ES-I3 (cell line): ENCODE results near the gene TNRC6B.
A peak's percentile ranks its signal among the peaks of the same experiment; 100 is the strongest.
"Not testable (repeated sequence)": the region's sequence is repeated elsewhere in the genome, so short reads cannot be mapped to it uniquely, and the experiment has no call there.

Experiments
- H3K36me3 ChIP-seq: 2 replicates; pipeline ENCODE4 v1.6.1; 2013; ENCODE audit warnings: mild to moderate bottlenecking, low read length, control low read depth, moderate library complexity; ENCODE audit not compliant: insufficient read depth
- H3K4me1 ChIP-seq: 2 replicates; pipeline ENCODE4 v1.6.1; 2013; ENCODE audit warnings: mild to moderate bottlenecking, control low read depth, low read length; ENCODE audit not compliant: insufficient read depth
- H3K9ac ChIP-seq: 2 replicates; pipeline ENCODE4 v1.6.1; 2013; ENCODE audit warnings: low read depth, mild to moderate bottlenecking, low read length, moderate library complexity
- H3K9me3 ChIP-seq: 2 replicates; pipeline ENCODE4 v1.6.1; 2013; ENCODE audit warnings: mild to moderate bottlenecking, low read length, moderate library complexity; ENCODE audit not compliant: control insufficient read depth, insufficient read depth

Gene TNRC6B

GRCh38 chr22:40177738-40178416 is at the start of gene TNRC6B:
TSS of gene TNRC6B (plus strand) at chr22:40177925. CDS start at chr22:40178136, 211 bp downstream.
- H3K9ac ChIP-seq = peak within 1 kb of the TSS; percentile 89
- H3K9me3 ChIP-seq = no peaks in the 10 kb centered on the region
- no peaks in the 10 kb centered on the region for H3K36me3 ChIP-seq
- H3K4me1 ChIP-seq = peaks cover 19% of the 10 kb centered on the region

- H3K4me1 ChIP-seq = no peaks in the 10 kb centered on the region
- no peak overlapping the region for H3K9ac ChIP-seq
- H3K9me3 ChIP-seq = no peaks in the 10 kb centered on the region
- no peaks in the 10 kb centered on the region for H3K36me3 ChIP-seq
Measured at GRCh38 chr22:40128989-40129388, 48.7 kb upstream of the TNRC6B start.

GRCh38 chr22:40137132-40137531 is 40.6 kb upstream of the TNRC6B start:
- Histone ChIP-seq H3K36me3 (no peaks in the 10 kb centered on the region), H3K4me1 (no peaks in the 10 kb centered on the region), H3K9me3 (no peaks in the 10 kb centered on the region), H3K9ac (no peak overlapping the region)

GRCh38 chr22:40138866-40139265 is 38.9 kb upstream of the TNRC6B start:
- H3K4me1 ChIP-seq = no peaks in the 10 kb centered on the region
- H3K9me3 ChIP-seq = no peaks in the 10 kb centered on the region
- no peaks in the 10 kb centered on the region for H3K36me3 ChIP-seq
- no peak overlapping the region for H3K9ac ChIP-seq

GRCh38 chr22:40147388-40148176 is 30.1 kb upstream of the TNRC6B start:
- H3K36me3 ChIP-seq = no peaks in the 10 kb centered on the region
- H3K4me1 ChIP-seq = no peaks in the 10 kb centered on the region
- H3K9me3 ChIP-seq = no peaks in the 10 kb centered on the region
- no peak overlapping the region for H3K9ac ChIP-seq

GRCh38 chr22:40153192-40153591 is 24.5 kb upstream of the TNRC6B start:
- Histone ChIP-seq H3K4me1 (peaks cover 4% of the 10 kb centered on the region; the same call in 1 of the 2 replicates), H3K9ac (no peak overlapping the region), H3K9me3 (no peaks in the 10 kb centered on the region), H3K36me3 (no peaks in the 10 kb centered on the region)

GRCh38 chr22:40153705-40154104 is 24.0 kb upstream of the TNRC6B start:
- H3K36me3 ChIP-seq = no peaks in the 10 kb centered on the region
- H3K4me1 ChIP-seq = peaks cover 4% of the 10 kb centered on the region; the same call in 1 of the 2 replicates
- H3K9me3 ChIP-seq = no peaks in the 10 kb centered on the region
- no peak overlapping the region for H3K9ac ChIP-seq

- peaks cover 4% of the 10 kb centered on the region; the same call in 1 of the 2 replicates for H3K4me1 ChIP-seq
- no peaks in the 10 kb centered on the region for H3K36me3 ChIP-seq
- no peak overlapping the region for H3K9ac ChIP-seq
Measured at GRCh38 chr22:40156001-40156516, 21.7 kb upstream of the TNRC6B start.

GRCh38 chr22:40156682-40157081 is 21.0 kb upstream of the TNRC6B start:
- not testable (repeated sequence) for H3K4me1 ChIP-seq, H3K9ac ChIP-seq, H3K36me3 ChIP-seq, H3K9me3 ChIP-seq

More at GRCh38 chr22:40156001-40156516, 21.7 kb upstream of the TNRC6B start:
- H3K9me3 ChIP-seq = no peaks in the 10 kb centered on the region

- no peaks in the 10 kb centered on the region for H3K36me3 ChIP-seq
- peaks cover 4% of the 10 kb centered on the region; the same call in 1 of the 2 replicates for H3K4me1 ChIP-seq
- no peak overlapping the region for H3K9ac ChIP-seq
- H3K9me3 ChIP-seq = no peaks in the 10 kb centered on the region
Measured at GRCh38 chr22:40157330-40157945, 20.3 kb upstream of the TNRC6B start.

- Histone ChIP-seq H3K4me1 (peaks cover 2% of the 10 kb centered on the region; the same call in 1 of the 2 replicates), H3K36me3 (no peaks in the 10 kb centered on the region), H3K9me3 (no peaks in the 10 kb centered on the region), H3K9ac (no peak overlapping the region)
Measured at GRCh38 chr22:40161194-40161593, 16.5 kb upstream of the TNRC6B start.

- not testable (repeated sequence) for H3K4me1 ChIP-seq, H3K36me3 ChIP-seq, H3K9ac ChIP-seq, H3K9me3 ChIP-seq
Measured at GRCh38 chr22:40165537-40165936, 12.2 kb upstream of the TNRC6B start.

- Histone ChIP-seq H3K9me3 (no peaks in the 10 kb centered on the region), H3K9ac (no peak overlapping the region), H3K36me3 (no peaks in the 10 kb centered on the region), H3K4me1 (peaks cover 14% of the 10 kb centered on the region)
Measured at GRCh38 chr22:40175611-40176244, 2.0 kb upstream of the TNRC6B start.
